GM19351 (cell line): ENCODE measurements around the gene PTPN12.

Source experiments
- ATAC-seq: cut with Tn5 transposase; IDR thresholded peaks from one replicate; pipeline ENCODE4 v1.9.1; 2021; ENCODE audit warnings: mild to moderate bottlenecking, moderate library complexity; ENCODE audit not compliant: unreplicated experiment

The PTPN12 gene

GRCh38 chr7:77657427-77658224 lies 120.5 kb downstream of the PTPN12 start:
- peak; percentile 78 for ATAC-seq

- ATAC-seq: no peak
Observed at GRCh38 chr7:77658928-77659327, 121.8 kb downstream of the PTPN12 start.

GRCh38 chr7:77661816-77662215 lies 124.7 kb downstream of the PTPN12 start:
- no peak for ATAC-seq

DNA sequence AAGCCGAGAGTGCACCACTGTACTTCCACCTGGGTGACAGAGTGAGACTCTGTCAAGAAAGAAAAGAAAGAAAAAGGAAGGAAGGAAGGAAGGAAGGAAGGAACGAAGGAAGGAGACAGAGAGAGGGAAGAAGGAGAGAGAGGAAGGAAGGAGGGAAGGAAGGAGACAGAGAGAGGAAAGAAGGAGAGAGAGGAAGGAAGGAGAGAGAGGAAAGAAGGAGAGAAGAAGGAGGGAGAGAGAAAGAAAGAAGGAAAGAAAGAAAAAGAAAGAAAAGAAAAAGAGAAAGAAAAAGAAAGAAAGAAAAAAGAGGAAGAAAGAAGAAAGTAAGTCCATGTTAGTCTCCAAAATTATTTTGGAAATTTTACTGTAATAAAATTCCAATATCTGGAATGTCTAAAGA lies 125.8 kb downstream of the PTPN12 start:
- no peak for ATAC-seq

DNA sequence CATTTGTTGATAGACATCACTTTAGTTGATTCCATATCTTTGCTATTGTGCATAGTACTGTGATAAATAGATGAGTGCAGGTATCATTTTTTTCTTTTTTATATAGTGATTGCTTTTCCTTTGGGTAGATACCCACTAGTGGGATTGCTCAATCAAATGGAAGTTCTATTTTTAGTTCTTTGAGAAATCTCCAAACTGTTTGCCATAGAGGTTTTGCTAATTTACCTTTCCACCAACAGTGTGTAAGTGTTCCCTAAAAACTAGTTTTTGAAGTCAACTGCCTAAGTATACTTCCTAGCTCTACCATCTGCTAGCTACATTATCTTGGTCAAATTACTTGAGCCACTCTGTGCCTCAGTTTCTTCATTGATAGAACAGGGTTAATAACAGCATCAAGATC lies 127.6 kb downstream of the PTPN12 start:
- ATAC-seq: no peak

GRCh38 chr7:77665161-77665560 lies 128.1 kb downstream of the PTPN12 start:
- no peak for ATAC-seq

DNA sequence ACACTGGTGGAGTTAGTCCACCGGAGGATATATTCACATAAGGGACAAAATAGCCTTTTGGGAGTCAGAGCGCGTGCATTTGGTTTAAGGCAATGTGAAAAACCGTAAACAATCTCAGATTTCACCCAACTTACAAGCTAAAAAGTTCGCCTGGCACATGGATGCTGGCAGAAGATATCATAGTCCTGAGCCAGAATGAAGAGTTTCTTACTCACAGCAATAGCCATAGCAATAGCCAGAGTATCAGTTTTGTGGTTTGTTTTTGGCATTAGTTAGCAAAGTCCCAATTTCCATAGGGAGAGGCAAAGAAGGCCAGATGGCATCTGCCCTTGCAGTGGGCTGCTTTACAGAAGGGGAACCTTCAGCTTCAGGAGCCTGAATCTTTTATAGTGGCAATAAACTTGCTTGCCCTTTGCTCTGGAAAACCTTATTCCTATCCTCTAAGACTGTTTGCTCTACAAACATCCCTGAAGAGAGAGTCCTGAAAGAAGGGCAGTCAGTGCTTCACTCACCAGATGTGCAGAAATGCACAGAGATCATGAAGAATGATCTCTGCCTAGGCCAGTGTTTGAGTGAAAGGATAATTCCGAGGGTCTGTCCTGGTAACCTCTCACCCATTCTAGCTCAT lies 130.5 kb downstream of the PTPN12 start:
- ATAC-seq: no peak

GRCh38 chr7:77674878-77675277 lies 137.8 kb downstream of the PTPN12 start:
- ATAC-seq: peak; percentile 86

DNA sequence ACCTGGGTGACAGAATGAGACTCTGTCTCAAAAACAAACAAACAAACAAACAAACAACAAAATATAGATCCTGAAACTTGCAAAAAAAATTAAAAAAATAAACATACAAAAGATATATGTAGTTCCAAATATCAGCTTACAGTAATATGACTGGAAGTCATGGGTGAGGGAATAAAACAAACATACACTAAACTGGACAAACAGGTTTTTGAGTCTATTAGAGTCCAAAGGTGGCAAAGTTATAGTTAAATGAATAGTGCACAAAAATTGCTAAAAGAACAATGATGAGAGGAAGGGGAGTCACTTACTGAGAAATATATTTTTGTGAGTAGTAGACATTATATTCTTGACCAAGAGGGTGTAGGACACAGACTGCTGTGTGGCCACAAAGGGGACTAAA lies 142.5 kb downstream of the PTPN12 start:
- no peak for ATAC-seq

DNA sequence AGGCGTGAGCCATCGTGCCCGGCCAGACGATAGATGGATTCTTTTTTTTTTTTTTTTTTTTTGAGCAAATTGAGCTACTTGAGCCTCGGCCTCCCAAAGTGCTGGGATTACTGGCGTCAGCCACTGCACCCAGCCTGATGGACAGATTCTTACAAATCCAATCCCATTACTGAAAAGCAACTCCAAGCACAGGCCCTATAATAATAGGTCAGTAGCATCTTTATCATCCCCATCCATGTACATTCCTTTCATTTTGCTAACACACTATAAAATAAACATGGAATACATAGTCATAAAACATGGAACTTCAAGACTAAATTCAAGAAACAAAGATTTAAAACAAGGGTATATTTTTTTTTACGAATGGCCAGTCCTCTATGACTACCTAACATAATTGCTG lies 143.2 kb downstream of the PTPN12 start:
- ATAC-seq: no peak

DNA sequence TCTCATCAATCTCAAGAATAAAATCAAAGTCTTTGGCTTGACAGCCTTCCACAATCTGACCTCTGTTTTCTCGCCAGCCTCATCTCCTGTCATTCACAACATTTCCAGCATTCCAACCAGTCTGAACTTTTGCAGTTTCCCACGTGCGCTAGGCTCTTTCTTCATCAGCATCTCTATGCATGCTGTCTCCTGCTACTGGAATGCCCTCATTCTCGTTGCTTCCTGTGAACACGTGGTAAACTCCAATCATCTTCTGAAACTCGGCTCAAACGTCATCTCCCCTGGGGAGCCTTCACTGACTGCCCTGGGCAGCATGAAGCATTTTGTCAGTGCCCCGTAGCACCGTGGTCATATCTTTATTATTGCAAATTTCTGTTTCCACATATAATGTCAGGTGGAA lies 146.9 kb downstream of the PTPN12 start:
- ATAC-seq: no peak

GRCh38 chr7:77685233-77685632 lies 148.1 kb downstream of the PTPN12 start:
- no peak for ATAC-seq

DNA sequence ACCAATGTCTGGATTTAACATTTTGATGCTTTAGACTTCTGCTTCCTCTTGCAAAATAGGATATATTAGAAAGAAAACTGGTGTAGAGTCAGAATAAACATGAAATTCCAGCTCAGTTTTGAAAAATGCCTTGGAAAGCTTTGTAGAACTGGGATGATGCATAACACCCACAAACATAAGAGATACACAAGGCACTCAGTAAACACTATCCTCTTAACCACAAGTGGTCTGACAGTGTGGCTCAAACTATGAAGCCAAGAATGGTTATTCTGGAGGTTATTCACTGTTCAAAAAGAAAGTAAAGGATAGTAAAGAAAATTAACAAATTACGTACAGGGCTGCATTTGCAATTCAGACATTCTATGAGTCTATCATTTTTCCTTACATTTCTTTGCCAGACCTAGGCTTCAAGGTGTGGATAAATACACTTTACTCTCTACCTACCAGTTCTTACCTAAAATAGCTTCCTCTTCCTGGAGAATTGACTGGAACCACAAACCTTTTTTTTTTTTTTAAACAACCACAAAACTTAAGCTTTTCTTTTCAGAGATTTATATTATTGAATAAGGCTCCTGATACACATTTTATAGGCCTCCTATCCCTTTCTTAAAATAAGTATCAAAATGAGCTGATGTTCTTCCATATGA lies 150.1 kb downstream of the PTPN12 start:
- ATAC-seq: no peak

- peak; percentile 65 for ATAC-seq
Observed at GRCh38 chr7:77687747-77688144, 150.7 kb downstream of the PTPN12 start.
